Superior temporal gyrus (tissue), 1 donor: ENCODE measurements around the gene IL1RAPL1.
A peak's percentile ranks its signal among the peaks of the same experiment; 100 is the strongest.
"Not testable (repeated sequence)": the region's sequence is repeated elsewhere in the genome, so short reads cannot be mapped to it uniquely, and the experiment has no call there.

ENCODE experiments used
- DNase-seq: peaks from one replicate; pipeline ENCODE4 v3.0.0-alpha.2; 2016; ENCODE audit errors: extremely low spot score

Gene IL1RAPL1

DNA sequence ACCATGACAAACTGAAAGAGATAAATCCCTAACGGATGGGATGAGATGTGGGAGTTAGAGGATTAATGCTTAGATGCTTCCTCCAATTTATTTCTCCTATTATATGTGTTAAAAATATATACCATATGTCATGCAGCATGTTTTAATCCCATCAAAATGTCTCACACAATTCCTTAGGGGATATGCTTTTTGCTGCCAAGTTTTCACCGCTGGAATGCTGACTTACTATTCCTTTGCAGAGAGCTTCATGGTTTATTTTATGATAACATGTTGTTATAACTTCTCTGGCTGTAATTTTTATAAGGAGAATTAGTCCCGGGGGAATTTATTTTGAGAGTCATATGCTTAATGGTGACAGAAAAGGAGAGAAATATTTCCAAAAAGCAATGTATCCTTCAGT, 670.3 kb downstream of the IL1RAPL1 start:
- DNase-seq = no peak

DNA sequence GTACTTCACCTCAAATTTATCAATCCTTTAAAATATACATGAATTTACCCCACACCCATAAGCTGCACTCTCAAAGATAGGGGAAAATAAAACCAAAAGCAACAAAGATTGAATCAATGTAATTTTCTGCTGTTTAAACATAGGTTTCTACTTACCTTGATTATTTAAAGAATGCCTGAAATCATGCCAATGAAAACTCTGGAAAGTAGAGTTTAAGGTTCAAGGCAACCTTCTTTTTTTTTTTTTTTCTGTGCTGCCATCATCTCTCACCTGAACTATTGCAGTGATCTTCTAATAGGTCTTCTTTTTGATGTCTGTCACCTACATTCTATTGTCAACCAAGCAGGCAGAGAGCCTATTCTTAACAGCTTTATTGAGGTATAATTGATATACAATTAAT, 682.1 kb downstream of the IL1RAPL1 start:
- DNase-seq = no peak

DNA sequence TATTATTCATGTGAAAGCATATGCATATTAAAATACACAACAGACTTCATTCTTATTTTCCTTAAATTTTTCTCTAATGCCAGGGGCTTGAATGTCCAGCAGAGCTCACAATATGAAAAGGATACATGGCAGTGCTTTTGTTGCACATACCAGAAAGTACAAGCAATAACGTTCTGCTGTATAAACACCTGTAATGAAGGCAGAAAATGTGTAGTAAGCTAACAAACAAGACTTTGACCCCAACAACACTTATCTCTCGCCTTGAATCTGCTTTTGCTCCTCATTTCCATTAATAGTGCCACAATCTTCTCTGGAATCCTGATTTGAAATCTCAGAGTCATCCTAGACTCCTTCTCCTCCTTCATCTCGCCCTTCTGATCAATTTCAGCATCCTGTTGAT, 687.3 kb downstream of the IL1RAPL1 start:
- DNase-seq = no peak

DNA sequence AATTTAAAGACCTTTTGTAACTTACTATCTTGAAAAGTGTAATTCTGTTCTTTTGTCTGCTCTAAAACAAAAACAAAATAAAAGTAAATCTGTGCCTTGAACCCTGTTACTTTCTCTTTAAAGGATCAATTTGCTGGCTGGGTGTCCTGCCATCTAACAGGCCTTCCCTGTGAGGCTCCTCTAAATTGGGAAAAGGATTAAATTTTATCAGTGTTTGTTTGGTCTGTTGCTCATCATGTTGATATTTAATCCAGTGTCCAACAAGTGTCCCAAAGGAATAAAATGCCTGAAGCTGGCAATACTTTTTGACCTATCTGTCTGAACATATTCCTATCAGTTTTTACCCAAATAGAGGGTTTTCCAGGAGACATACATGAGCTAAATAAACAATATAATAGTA, 688.7 kb downstream of the IL1RAPL1 start:
- no peak for DNase-seq

DNA sequence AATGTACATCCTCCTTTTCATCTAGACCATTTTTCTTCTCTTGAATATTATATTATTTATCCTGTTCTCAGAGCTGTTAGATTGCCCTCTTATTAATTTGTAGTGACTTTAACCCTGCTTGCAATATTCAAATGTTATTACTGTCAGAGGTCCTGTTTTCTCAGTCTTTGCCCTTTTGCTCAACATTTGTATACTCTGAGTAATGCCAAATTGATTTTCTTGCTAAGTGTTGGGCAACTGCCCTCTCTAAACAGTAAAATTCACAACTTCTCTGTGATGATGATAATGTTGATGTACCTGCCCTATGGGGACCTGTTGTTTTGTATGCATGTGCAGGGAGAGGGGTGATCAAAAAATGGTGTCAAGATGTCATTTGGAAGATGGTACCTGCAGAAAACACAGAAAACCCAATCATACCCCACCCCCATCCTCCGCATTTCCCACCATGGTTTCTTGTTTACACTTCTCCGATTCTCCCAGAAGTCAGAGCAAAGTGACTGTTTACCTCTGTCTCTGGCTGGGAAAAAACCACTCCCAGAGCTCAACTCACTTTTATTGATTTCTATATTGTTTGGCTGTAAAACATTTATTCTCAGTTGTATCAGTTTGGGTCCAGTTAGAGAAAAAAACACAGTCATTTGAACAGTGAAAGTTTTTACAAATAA, 694.0 kb downstream of the IL1RAPL1 start:
- no peak for DNase-seq

DNA sequence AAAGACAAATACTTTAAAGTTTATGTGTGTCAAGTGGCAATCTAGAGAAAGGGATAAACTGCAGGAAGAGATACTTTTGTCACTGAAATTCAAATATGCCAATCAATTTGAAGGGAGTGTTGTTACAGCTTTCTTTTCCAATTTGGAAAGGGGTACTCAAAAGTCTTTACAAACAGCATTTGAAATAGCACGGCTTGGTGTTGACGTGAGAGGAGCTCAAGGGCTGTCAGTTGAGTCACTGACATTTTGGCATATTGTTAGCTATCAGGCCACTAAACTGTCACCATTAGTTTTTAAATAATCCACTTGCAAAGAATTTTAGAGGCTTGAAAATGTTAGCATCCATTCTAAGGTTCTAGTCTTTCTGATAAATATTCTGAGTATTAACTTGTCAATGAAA, 698.4 kb downstream of the IL1RAPL1 start:
- DNase-seq = no peak

DNA sequence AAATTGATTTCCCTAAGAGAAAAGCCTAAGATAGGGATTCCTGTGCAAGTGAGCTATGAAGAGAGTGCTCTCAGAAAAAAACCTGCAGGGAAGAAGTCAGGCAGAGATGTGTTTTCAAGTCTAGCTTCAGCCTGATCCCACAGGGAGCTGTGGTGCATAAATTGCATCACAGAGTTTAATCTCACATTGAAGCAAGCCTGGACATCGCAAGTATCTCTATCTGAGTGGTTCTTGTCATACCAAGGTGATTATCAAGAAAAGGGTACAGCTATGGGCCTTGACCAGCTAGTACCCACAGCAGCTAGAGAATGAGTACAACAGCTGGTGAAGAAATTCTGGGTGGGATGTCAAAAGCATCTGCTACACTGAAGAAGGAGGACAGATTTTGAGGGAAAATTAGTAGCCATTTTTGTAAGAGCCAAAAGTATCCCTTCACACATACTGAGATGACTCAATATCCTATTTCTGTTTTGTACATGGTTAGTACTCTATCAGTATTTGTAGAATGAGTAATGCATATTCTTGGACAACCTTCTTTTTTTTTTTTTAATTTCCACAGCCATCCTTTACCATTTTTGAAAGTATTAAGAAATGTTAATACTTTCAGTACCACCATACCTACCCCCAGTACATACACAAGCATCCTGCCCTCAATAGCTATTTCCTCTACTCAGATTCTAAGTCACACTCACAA, 708.9 kb downstream of the IL1RAPL1 start:
- DNase-seq = peak; percentile 14

DNA sequence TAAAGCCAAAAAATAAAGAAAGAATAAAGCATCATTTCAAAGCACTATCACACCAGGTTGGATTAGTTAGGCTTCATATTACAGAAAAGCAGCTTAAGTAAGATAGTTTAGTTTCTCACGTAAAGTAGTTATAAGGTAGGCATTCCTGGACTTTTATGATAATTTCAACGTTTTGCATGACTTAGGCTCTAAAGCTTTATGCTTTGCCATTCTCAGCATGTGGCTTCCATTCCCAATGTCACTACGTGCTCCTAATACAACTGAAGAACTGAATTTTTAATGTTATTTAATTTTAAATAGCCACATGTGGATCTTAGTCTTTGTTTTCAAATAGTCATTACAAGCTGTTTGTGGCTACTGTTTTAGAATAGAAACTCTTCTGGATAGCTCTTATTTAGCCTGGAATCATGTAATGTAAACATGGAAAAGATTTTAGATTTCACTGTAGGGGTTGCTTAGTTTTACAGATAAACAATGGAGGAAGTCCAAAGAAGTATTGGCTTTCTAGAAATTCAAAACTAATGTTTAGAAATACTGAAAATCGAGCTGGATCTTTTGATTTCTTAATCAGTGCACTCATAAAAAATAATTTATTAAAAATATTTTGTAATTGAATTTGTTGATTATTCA, 710.0 kb downstream of the IL1RAPL1 start:
- no peak for DNase-seq

DNA sequence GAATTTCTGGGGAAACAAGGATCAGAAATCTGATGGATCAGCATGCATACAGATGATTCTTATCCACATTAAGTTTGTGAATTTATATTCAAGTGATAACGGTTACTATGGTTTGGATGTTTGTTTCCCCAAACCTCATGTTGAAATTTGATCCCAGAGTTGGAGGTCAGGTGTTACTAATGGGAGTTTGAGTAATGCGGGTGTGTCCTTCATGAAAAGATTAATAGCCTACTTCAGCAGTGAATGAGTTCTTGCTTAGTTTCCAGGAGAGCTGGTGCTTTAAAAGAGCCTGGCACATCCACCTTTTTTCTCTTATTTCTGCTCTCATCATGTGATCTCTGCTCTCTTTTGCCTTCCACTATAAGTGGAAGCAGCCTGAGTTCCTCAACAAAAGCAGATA, 712.4 kb downstream of the IL1RAPL1 start:
- no peak for DNase-seq

DNA sequence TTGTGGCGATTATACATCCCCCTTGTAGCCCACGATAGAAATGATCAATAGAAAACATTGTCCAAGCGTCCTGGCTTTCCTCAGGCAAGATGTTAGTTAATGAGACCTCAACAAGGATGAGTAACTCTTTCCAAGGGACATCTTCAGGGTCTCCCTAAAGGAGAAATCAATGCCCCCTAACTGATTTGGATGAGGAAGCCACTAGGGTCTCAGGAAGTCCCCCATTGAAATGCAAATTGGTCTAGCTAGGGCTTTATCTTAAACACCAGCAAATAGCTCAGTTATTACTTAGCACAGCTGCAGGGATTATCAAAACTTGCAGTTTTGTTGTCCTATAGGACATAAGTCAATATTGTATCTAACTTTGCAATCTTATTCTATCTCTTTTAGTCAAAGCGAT, 721.5 kb downstream of the IL1RAPL1 start:
- DNase-seq = no peak

DNA sequence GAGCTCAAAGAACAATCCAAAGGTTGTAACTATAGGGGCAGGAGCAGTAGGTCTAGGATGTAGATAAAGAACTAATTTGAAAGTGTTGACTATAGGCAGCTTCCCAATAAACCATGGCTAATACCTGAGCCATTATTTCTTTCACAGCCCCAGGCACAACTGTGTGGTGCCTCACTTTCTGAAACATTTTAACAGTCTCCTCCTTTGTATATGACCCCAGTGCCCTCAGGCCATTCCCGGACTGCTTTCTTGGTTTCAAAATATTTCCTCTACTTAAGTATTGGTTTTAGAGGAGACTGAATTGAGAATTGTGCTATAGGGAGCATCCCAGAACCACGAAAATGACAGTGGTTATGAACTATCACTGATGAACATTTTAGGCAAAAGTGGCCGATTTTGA, 728.7 kb downstream of the IL1RAPL1 start:
- DNase-seq = no peak

DNA sequence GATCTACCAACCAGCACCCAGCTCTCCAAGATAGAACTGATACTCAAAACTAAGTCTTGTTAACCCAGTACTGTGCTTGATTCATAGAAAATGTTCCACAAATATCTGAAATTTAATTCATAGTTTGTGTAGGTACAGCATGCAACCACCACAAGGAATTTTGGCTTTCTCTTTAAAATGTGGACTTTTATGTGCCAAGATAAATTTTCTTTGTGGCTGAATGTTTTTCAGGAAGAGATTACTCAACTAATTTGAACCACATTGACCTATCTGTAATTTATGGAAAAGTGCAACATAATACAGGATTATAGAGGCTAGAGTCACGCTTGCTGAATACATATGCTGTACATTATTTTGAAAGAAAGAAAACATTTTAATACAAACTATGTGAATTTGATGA, 730.8 kb downstream of the IL1RAPL1 start:
- DNase-seq = no peak

DNA sequence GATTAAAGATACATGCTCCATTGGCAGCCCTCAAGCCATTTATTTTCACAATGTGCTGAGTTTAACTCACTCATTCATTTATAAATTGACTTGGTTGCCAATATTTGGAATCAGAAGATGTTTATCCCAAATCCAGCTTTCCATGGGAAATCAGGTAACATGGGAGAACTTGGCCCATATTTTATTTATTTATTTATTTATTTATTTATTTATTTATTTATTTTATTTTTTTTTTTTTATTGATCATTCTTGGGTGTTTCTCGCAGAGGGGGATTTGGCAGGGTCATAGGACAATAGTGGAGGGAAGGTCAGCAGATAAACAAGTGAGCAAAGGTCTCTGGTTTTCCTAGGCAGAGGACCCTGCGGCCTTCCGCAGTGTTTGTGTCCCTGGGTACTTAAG, 745.2 kb downstream of the IL1RAPL1 start:
- DNase-seq = not testable (repeated sequence)

DNA sequence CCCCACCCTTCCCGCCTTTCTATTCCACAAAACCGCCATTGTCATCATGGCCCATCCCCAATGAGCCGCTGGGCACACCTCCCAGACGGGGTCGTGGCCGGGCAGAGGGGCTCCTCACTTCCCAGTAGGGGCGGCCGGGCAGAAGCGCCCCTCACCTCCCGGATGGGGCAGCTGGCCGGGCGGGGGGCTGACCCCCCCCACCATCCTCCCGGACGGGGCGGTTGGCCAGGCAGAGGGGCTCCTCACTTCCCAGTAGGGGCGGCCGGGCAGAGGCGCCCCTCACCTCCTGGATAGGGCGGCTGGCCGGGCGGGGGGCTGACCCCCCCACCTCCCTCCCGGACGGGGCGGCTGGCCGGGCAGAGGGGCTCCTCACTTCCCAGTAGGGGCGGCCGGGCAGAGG, 745.8 kb downstream of the IL1RAPL1 start:
- DNase-seq = not testable (repeated sequence)

DNA sequence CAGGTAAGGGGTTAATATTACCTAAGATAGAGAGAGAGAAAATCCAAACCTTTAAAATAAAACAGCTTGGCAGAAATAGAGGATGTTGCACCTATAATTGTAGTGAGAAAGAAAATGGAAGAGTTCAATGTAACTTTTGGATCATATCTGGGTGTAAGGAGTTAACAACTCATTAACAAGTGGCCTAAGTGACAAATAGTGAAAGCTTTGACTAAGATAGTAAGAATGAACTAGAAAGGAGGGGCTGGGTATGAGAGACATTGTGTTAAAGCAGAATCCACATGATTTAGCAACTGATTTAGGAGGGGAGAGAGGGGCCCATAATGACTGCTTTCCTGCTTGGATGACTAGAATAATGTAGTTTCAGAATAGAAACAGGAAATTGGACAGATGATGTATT, 761.0 kb downstream of the IL1RAPL1 start:
- DNase-seq = no peak

DNA sequence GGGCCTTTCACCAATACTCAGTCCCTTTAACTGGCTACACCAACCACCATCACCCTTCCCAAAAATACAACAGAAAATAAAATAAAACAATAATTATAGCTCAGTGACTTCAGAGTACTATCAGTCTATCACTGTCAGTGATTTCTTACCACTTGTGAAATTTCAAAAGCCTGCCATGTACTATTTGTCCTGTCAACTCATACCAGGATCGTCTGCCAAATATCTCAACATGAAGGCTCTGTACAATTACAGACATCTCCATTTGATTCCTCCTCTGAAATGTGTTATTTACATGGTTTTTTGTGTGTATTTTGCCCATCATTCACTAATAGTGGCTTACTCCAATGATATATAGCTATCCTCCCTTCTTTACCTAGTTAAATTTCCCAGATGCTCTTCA, 772.0 kb downstream of the IL1RAPL1 start:
- DNase-seq = no peak

DNA sequence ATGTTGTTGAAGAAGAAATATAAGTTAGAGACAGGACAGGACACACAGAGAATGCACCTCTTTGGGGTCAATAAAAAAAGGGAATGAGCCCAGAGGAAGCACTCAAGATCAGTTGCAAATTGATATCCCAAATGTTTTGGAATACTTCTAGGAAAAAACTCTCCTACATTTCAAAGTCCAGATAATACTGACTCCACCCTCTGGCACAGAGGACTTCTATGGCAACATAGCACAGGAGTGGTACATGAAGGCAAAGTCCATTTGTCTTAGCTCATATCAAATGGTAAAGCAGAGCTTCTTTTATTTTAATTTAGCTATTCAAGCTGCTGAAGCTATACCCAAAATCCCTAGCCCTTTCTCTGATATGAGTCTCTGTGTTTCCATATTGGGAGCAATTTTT, 787.5 kb downstream of the IL1RAPL1 start:
- not testable (repeated sequence) for DNase-seq

DNA sequence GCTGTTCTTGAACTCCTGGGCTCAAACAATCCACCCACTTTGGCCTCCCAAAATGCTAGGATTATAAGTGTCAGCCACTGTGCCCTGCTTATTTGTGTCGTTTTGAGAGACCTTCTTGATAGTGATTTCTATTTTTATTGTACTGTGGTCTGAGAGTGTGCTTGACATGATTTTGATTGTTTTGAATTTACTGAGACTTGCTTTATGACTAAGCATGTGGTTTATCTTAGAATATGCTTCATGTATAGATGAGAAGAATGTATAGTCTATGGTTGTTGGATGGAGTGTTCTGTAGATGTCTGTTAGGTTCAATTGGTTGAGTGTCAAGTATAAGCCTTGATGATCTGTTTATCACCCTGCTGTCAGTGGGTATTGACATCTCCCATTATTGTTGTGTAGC, 789.3 kb downstream of the IL1RAPL1 start:
- DNase-seq = no peak

DNA sequence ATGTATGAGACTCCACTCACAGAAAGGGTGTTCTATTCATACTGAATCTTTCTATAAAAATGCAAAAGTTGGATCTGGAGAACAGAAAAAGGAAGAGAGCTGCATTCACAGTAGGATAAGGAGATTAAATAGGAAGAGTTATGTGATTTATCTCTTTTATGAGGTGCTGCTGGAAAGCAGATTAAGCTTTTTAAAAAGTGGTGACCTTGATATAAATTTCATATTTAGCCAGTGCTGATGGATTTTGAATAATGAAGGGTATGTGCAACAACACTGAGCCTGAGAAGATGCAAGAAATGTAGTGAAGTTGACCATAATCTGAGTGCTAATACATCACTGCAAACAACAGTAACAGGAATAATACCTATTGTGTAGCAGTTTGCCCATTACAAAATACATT, 795.6 kb downstream of the IL1RAPL1 start:
- no peak for DNase-seq

DNA sequence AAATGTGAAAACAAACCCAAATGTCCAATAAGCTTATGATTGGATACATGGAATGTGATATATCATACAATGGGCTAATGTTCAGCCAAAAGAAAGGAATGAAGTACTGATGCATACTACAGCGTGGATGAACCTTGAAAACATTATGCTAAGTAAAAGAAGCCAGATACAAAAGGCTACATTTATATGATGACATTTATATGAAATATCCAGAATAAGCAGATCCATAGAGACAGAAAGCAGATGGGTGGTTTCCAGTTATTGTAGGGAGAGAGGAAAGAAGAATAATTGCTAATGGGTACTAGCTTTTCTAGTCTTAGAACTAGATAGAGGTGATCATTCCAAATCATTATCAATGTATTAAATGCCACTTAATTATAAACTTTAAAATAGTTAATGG, 801.3 kb downstream of the IL1RAPL1 start:
- DNase-seq = no peak

DNA sequence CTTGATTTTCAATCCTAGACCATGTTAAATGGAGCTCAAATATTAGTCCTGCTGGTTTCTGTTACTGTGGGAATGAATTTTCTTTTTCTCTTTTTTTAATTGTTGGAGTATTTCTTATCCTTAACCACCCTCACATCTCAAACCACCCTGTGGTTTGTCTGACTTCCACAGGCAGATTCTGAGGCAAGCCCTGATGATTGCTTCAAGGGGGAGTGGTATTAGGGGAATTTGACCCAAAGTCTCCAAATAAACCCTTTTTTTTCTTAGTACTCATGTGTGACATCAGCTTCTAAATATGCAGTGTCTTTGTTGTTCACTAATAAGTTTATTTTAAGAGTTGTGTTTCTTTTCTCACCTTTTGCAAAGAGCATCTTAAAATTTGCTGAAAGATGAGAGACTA, 810.3 kb downstream of the IL1RAPL1 start:
- DNase-seq = no peak

DNA sequence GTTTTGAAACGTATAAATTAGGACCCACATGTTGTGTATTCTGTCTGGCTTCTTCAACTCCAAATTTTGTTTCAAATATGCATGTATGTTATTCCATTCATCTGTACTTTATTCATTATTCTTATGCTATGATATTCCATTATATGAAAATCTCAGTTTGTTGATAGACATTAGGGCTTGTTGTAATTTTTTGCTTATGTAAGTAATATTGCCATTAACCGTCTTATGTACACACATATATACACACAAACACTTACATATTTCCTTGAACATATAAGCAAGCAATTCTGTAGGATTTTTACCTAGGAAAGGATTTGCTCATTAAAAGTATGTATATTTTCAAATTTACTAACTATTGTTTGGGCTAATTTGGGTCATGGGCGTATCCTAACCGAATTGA, 820.1 kb downstream of the IL1RAPL1 start:
- DNase-seq = no peak
